Upper lobe of right lung (tissue), 1 donor: ENCODE results near the gene GHRHR. TPM values are rescaled to one million over a fixed set of nuclear protein-coding genes. Genes with fewer than 3 reads are reported as not detected.

Experiments used
- ATAC-seq: fragments of 200-7000 bp; cut with Tn5 transposase; one replicate; pipeline ENCODE4 v1.9.1; 2020; ENCODE audit warnings: mild to moderate bottlenecking, moderate library complexity
- DNase-seq: peaks from one replicate; pipeline ENCODE4 v3.0.0-alpha.2; 2020
- H3K27ac ChIP-seq: fragments of 200-600 bp; one replicate; pipeline ENCODE4 v1.8.0; 2022
- H3K27me3 ChIP-seq: fragments of 200-600 bp; one replicate; pipeline ENCODE4 v1.8.0; 2022; ENCODE audit warnings: mild to moderate bottlenecking
- H3K36me3 ChIP-seq: fragments of 200-600 bp; one replicate; pipeline ENCODE4 v1.8.0; 2022
- H3K4me1 ChIP-seq: fragments of 200-600 bp; one replicate; pipeline ENCODE4 v1.8.0; 2022
- H3K4me3 ChIP-seq: fragments of 200-600 bp; one replicate; pipeline ENCODE4 v1.8.0; 2022; ENCODE audit warnings: mild to moderate bottlenecking
- H3K9me3 ChIP-seq: fragments of 200-600 bp; one replicate; pipeline ENCODE4 v1.8.0; 2022
- CTCF ChIP-seq: fragments of 200-600 bp; IDR thresholded peaks from one replicate; pipeline ENCODE4 v1.8.0; 2022; ENCODE audit warnings: antibody characterized with exemption
- intact Hi-C: fragments of 100-400 bp; cut with DNase I; formaldehyde crosslinking; loops from one replicate; pipeline ENCODE4 v1.11.0; 2022
- total RNA-seq: library from RNA; stranded (reverse); fragmentation: NEBNext Ultra II Directional; extraction: Animal tissue kit (Norgen Biotek cat#: 25700); gene quantifications from one replicate; pipeline ENCODE4 v1.2.1, GENCODE V29; 2021
- donor health status: DM: no; HTN: yes; CAD: no; lungs with severe emphysema.

The GHRHR gene
- total RNA-seq, 1 donor from 2014 or later = not detected

GRCh38 chr7:30989008-30989823 lies 25.5 kb downstream of the GHRHR start:
- H3K4me1 ChIP-seq = peaks cover 12% of the 10 kb centered on the region
- no peak for DNase-seq
- no peak overlapping the region for H3K27ac ChIP-seq
- H3K9me3 ChIP-seq = no peaks in the 10 kb centered on the region
- no peak for ATAC-seq
- H3K4me3 ChIP-seq = no peak overlapping the region
- TF ChIP-seq CTCF = no peak
- H3K36me3 ChIP-seq = no peaks in the 10 kb centered on the region
- intact Hi-C loops = loop anchor here (5.0 kb wide), 1 partner anchor 133 kb away; no protein-coding TSS in a partner anchor
- H3K27me3 ChIP-seq = no peaks in the 10 kb centered on the region

GRCh38 chr7:30989824-30990672 lies 26.3 kb downstream of the GHRHR start:
- Histone ChIP-seq H3K36me3 (no peaks in the 10 kb centered on the region), H3K4me3 (no peak overlapping the region), H3K4me1 (peaks cover 12% of the 10 kb centered on the region), H3K27me3 (no peaks in the 10 kb centered on the region), H3K9me3 (no peaks in the 10 kb centered on the region), H3K27ac (no peak overlapping the region)
- DNase-seq (no peak), ATAC-seq (no peak)
- no peak for TF ChIP-seq CTCF
- intact Hi-C loops = loop anchor here (5.0 kb wide), 1 partner anchor 132 kb away; no protein-coding TSS in a partner anchor

- H3K9me3 ChIP-seq = no peaks in the 10 kb centered on the region
- no peak for DNase-seq
- H3K36me3 ChIP-seq = no peaks in the 10 kb centered on the region
- H3K27me3 ChIP-seq = no peaks in the 10 kb centered on the region
- H3K4me3 ChIP-seq = no peak overlapping the region
- H3K27ac ChIP-seq = no peak overlapping the region
- intact Hi-C loops = no loop called here
- H3K4me1 ChIP-seq = peaks cover 12% of the 10 kb centered on the region
- no peak for ATAC-seq
- TF ChIP-seq CTCF = no peak
Measured at GRCh38 chr7:30990673-30991170, 27.0 kb downstream of the GHRHR start.

- ATAC-seq (no peak), DNase-seq (no peak)
- no peak overlapping the region for H3K4me3 ChIP-seq
- TF ChIP-seq CTCF = no peak
- no peaks in the 10 kb centered on the region for H3K9me3 ChIP-seq
- intact Hi-C loops = no loop called here
- H3K36me3 ChIP-seq = no peaks in the 10 kb centered on the region
- H3K27ac ChIP-seq = no peak overlapping the region
- peaks cover 12% of the 10 kb centered on the region for H3K4me1 ChIP-seq
- H3K27me3 ChIP-seq = no peaks in the 10 kb centered on the region
Measured at GRCh38 chr7:30992414-30992813, 28.7 kb downstream of the GHRHR start.

GRCh38 chr7:30994206-30995100 lies 30.7 kb downstream of the GHRHR start:
- TF ChIP-seq CTCF = no peak
- no peaks in the 10 kb centered on the region for H3K36me3 ChIP-seq
- no peaks in the 10 kb centered on the region for H3K9me3 ChIP-seq
- DNase-seq = no peak
- intact Hi-C loops = no loop called here
- no peak overlapping the region for H3K4me3 ChIP-seq
- no peak for ATAC-seq
- H3K4me1 ChIP-seq = no peaks in the 10 kb centered on the region
- H3K27ac ChIP-seq = no peak overlapping the region
- H3K27me3 ChIP-seq = no peaks in the 10 kb centered on the region
